ENCODE measurements around the gene IQGAP2. TPM values are rescaled to one million over a fixed set of nuclear protein-coding genes. Genes with fewer than 3 reads are reported as not detected.

IQGAP2 gene
- total and polyA plus RNA-seq, 2 of the 8 experiments (the other 6 are each of a cell fraction or from before 2014, with no cell fraction given): 19.7 to 66.0 TPM

DNA sequence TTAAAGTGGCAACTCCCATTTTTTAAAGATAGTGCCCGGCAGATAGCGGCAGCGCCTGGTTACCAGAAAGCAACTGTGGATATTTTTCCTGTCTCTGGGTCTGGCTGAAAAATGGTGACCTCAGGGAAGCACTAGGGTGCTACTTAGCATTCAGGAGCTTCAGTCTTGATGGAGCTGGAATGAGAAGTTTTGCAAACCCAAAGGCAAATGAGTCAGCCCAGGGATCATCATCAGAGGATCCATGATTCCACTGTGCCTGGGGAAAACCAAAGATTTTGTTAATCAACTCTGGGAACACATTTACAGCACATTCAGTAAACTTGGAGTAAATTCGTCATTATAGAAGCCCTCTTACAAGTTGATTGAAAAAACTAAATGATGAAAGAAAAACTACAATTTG is 339.5 kb downstream of the IQGAP2 start:
- Histone ChIP-seq H2BK20ac (ENCODE audit: low read length) (no peak overlapping the region), H3K9me3 (ENCODE audit: insufficient read depth in 2 of 2, low read depth in 1 of 2, low read length in 1 of 2) (no peaks in the 10 kb centered on the region), H2BK5ac (ENCODE audit: low read depth, low read length) (no peak overlapping the region), H2AFZ (ENCODE audit: low read length) (no peak overlapping the region), H3K36me3 (ENCODE audit: control insufficient read depth in 2 of 4, insufficient read depth in 4 of 4, low read length in 3 of 4) (no peaks in the 10 kb centered on the region), H4K91ac (replicated peaks; ENCODE audit: insufficient read length, low read length) (no peak overlapping the region), H4K5ac (ENCODE audit: insufficient read length, low read depth, low read length) (no peak overlapping the region), H2BK12ac (ENCODE audit: low read depth, low read length) (no peak overlapping the region), H3K4ac (replicated peaks; ENCODE audit: insufficient read length, low read depth, low read length) (no peak overlapping the region), H3K23me2 (ENCODE audit: low read depth, low read length) (no peaks in the 10 kb centered on the region), H3K79me2 (ENCODE audit: control insufficient read depth in 1 of 2, insufficient read depth in 2 of 2, low read length in 2 of 2) (no peaks in the 10 kb centered on the region), H3K9ac (replicated peaks in 1 of 4; ENCODE audit: extremely low read depth in 1 of 4, low read depth in 3 of 4, low read length in 3 of 4) (no peak overlapping the region), H3K23ac (ENCODE audit: insufficient read length) (no peak overlapping the region), H3K4me1 (replicated peaks in 1 of 4; ENCODE audit: control insufficient read depth in 3 of 4, insufficient read depth in 4 of 4, low read length in 3 of 4) (peaks cover 0 to 3% (median 0%) of the 10 kb centered on the region in 4 experiments; a peak in 1 of 7 replicates), H3K27ac (ENCODE audit: low read depth, low read length) (no peak overlapping the region), H2BK120ac (replicated peaks; ENCODE audit: low read depth, low read length) (no peak overlapping the region), H2AK5ac (ENCODE audit: low read depth, low read length) (no peak overlapping the region), H3K4me3 (ENCODE audit: extremely low read depth in 1 of 4, insufficient read depth in 2 of 4, low read depth in 3 of 4, low read length in 4 of 4) (no peak overlapping the region), H3K14ac (ENCODE audit: insufficient read length) (no peak overlapping the region), H4K8ac (ENCODE audit: extremely low read depth, insufficient read depth, low read length) (no peak overlapping the region), H3K4me2 (ENCODE audit: insufficient read depth in 1 of 2, low read depth in 2 of 2, low read length in 2 of 2) (no peak overlapping the region), H3K56ac (replicated peaks; ENCODE audit: insufficient read length, low read depth, low read length) (no peak overlapping the region), H4K20me1 (replicated peaks in 1 of 2; ENCODE audit: control insufficient read depth in 1 of 2, insufficient read depth in 2 of 2, low read length in 2 of 2) (no peaks in the 10 kb centered on the region), H3K27me3 (replicated peaks in 1 of 4; ENCODE audit: control insufficient read depth in 3 of 4, extremely low read depth in 1 of 4, insufficient read depth in 3 of 4, low read length in 3 of 4) (no peaks in the 10 kb centered on the region), H3K79me1 (ENCODE audit: low read depth, low read length) (no peaks in the 10 kb centered on the region; the same call in 1 of the 2 replicates), H3K18ac (ENCODE audit: extremely low read depth, low read length) (no peak overlapping the region), H2BK15ac (ENCODE audit: low read length) (no peak overlapping the region)
- WGBS, 2 experiments (ENCODE audit: extremely low coverage in 1 of 2, insufficient coverage in 1 of 2, insufficient read length in 1 of 2, insufficient replicate concordance in 2 of 2, low coverage in 1 of 2, low lambda C conversion rate in 2 of 2, missing lambda C conversion rate in 1 of 2): 89% methylated on average over 4 of the region's 4 CpGs; no CpG with 5 or more reads in 1 of the 2 experiments
- TF ChIP-seq CHD2 (IDR thresholded peaks at IDR 0.05; ENCODE audit: low read length) (no peak), TAF1 (IDR thresholded peaks at IDR 0.05; ENCODE audit: low read depth, low read length) (no peak), CHD1 (IDR thresholded peaks at IDR 0.05; ENCODE audit: low read depth, low read length) (no peak), TAF7 (optimal IDR thresholded peaks at IDR 0.05; ENCODE audit: borderline replicate concordance, low read depth, low read length) (no peak), EZH2 (IDR thresholded peaks at IDR 0.05; ENCODE audit: low read depth, low read length, severe bottlenecking) (no peak), YY1 (IDR thresholded peaks at IDR 0.05; ENCODE audit: low read depth, low read length) (no peak), JUND (IDR thresholded peaks at IDR 0.05; ENCODE audit: low read length) (no peak), BCL11A (IDR thresholded peaks at IDR 0.05; ENCODE audit: low read depth in 2 of 2, low read length in 2 of 2) (no peak), RNF2 (IDR thresholded peaks at IDR 0.05; ENCODE audit: borderline replicate concordance, low read depth, low read length, missing control alignments, poor library complexity, severe bottlenecking) (no peak), FOSL1 (IDR thresholded peaks at IDR 0.05; ENCODE audit: insufficient read depth, low read depth, low read length) (no peak), POLR2AphosphoS5 (IDR thresholded peaks at IDR 0.05; ENCODE audit: low read depth, low read length) (no peak), POLR2A (IDR thresholded peaks at IDR 0.05; ENCODE audit: control extremely low read depth in 1 of 2, low read depth in 2 of 2, low read length in 2 of 2) (no peak)
- POLR2A ChIA-PET (ENCODE audit: partially characterized antibody): no interaction called here
- CTCF ChIA-PET (ENCODE audit: partially characterized antibody): interaction anchor here (1.0 kb wide), 1 partner anchor 13 kb away, joined by 4 read pairs; no protein-coding TSS in a partner anchor
- FAIRE-seq: no peak
- no peak for DNase-seq (ENCODE audit: low read depth in 1 of 2, low spot score in 2 of 2)

Data from H1 (cell line).